BJ (cell line): ENCODE measurements around the gene NFU1. TPM values are rescaled to one million over a fixed set of nuclear protein-coding genes. Genes with fewer than 3 reads are reported as not detected.
A peak's percentile ranks its signal among the peaks of the same experiment; 100 is the strongest.
"Not testable (repeated sequence)": the region's sequence is repeated elsewhere in the genome, so short reads cannot be mapped to it uniquely, and the experiment has no call there.

ENCODE experiments used
- CTCF ChIA-PET: fragments of 350-600 bp; formaldehyde crosslinking; extraction: SDS; loops from one replicate; lab custom pipeline; 2021; ENCODE audit warnings: antibody characterized with exemption, inconsistent platforms; lab: Yijun Ruan, JAX
- POLR2A ChIA-PET: fragments of 300-600 bp; sonication (Branson Sonifier 250); formaldehyde crosslinking; extraction: SDS; loops from one replicate; lab custom pipeline; 2021; ENCODE audit warnings: antibody characterized with exemption; lab: Charles Lee
- DNase-seq: peaks from one replicate; pipeline ENCODE4 v3.0.0-alpha.2; 2011; ENCODE audit warnings: low read depth
- H3K27me3 ChIP-seq: 2 replicates; pipeline ENCODE4 v1.6.0; 2011; ENCODE audit warnings: low read length; ENCODE audit not compliant: control insufficient read depth, insufficient read depth
- H3K36me3 ChIP-seq: 2 replicates; pipeline ENCODE4 v1.5.1; 2011; ENCODE audit warnings: low read length; ENCODE audit not compliant: control insufficient read depth, insufficient read depth
- H3K4me3 ChIP-seq: 2 replicates; pipeline ENCODE4 v1.5.1; 2011; ENCODE audit warnings: low read depth, mild to moderate bottlenecking, control low read depth, low read length
- CTCF ChIP-seq: IDR thresholded peaks from 2 replicates; pipeline ENCODE4 v1.5.1; 2011; ENCODE audit warnings: low read depth, mild to moderate bottlenecking, control low read depth, inconsistent platforms, low read length, moderate library complexity; ENCODE audit not compliant: insufficient read depth
- polyA plus RNA-seq: library from polyadenylated mRNA; depleted of rRNA; stranded (reverse); fragments of >200 nt; gene quantifications from 2 replicates; pipeline ENCODE4 v1.2.3, GENCODE V29; 2011

The NFU1 gene
- polyA plus RNA-seq, 1 experiment, result 13.0 TPM

DNA sequence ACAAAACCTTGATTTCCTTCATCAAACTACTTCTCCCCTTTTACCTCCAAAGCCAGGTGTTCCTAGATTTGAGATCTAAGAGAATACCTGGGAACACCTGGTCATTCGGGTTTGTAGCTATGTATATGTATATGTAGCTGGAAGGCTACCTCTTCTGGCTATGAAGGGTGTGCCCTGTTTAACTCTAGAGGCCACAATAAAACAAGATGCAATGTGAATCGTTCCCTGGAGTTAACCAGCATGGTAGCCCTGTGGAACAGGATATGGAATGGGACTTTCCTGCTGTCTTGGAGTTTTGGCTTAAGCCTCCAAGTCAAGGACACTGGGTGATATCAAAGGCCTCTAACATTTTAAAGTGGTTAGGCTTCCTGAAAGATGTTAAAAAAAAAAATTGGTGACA, 17.7 kb upstream of the NFU1 start:
- Histone ChIP-seq H3K36me3 (no peaks in the 10 kb centered on the region; the same call in 1 of the 2 replicates), H3K4me3 (no peak overlapping the region), H3K27me3 (no peaks in the 10 kb centered on the region)
- DNase-seq, result no peak
- ChIA-PET CTCF (no interaction called here), POLR2A (no interaction called here)
- no peak for TF ChIP-seq CTCF

DNA sequence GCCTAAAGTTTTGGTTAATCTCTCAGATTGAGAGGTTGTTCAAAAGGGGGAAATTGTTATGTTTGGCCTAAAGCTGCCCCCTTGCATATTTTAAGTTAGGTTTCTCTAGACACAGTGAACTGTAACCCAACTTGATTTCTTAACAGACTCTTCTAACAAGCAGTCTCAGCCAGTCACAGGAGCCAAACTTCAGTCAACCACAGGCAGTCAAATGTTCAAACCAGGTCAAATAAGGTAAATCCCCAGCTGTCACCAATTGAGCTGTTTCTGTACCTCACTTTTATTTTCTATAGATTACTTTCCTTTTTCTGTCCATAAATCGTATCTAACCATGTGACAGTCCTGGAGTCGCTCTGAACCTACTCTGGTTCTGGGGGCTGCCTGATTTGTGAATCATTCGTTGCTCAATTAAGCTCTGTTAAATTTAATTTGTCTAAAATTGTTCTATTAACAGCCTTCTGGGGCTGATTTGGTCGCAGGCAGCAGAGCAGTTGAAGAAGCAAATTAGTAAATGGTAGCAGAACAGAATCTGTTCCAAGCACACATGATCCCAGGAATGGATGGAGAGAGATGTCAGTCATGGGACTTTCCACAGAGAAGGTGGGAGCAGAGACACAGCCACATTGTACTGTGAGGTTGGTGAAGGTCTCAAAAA, 16.4 kb upstream of the NFU1 start:
- no peak for TF ChIP-seq CTCF
- Histone ChIP-seq H3K27me3 (no peaks in the 10 kb centered on the region), H3K36me3 (no peaks in the 10 kb centered on the region), H3K4me3 (no peak overlapping the region)
- ChIA-PET POLR2A (no interaction called here), CTCF (interaction anchor here (1.1 to 1.2 kb wide), 2 partner anchors 17 to 23 kb away, joined by 3 read pairs; partner anchors contain the start of gene NFU1)
- no peak for DNase-seq

DNA sequence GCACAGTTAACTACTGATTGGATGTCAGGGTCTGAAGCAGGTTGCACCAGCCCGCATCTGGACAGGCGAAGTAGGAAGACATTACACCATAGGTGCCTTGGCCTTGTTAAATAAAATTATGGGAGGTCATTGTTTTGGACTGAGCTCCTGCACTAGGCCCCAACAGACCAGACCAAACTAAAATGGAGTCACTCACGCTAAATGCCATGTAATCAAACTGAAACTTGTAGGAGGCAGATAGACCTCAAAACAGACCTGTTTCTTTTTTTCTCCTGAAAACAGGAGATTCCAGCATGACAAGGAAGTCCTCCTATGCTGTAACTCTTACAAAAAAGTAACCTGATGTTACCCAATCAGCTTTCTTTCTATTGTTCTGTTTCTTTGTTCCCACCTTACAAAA, 15.5 kb upstream of the NFU1 start:
- ChIA-PET POLR2A (no interaction called here), CTCF (no interaction called here)
- H3K36me3 ChIP-seq, result no peaks in the 10 kb centered on the region
- no peaks in the 10 kb centered on the region for H3K27me3 ChIP-seq
- no peak for TF ChIP-seq CTCF
- H3K4me3 ChIP-seq, result no peak overlapping the region
- no peak for DNase-seq

DNA sequence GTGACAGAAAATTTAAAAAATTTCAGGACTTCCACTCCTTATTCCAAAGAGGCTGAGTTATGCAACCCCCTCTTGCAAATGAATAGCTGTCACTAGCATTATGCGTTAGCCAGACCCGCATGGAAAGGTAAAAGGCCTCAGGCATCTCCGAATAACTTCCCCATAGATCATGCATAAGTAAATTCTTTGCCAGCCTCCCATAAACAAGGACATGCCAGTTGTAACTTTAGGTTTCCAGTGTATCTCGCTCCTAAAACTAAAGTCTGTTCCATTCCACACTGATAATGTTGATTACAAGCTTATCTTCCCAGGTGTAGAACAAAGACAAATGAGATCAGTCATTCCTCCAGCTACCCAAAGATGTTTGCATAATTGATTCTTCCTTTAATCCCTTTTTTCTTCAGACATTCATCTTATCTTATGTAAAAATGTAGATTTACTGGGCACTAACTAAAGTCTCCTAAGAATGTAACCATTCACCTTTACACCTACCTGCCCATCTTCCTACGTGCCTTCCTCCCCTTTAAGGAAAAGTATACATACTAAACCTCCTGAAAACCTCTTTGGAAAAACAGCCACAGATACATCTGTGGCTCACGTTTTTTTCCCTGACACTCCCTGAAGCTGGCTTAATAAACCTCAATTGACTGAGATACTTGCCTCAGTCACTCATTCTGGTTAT, 13.6 kb upstream of the NFU1 start:
- DNase-seq, result no peak
- POLR2A ChIA-PET, result no interaction called here
- Histone ChIP-seq H3K36me3 (no peaks in the 10 kb centered on the region), H3K27me3 (no peaks in the 10 kb centered on the region), H3K4me3 (no peak overlapping the region)
- TF ChIP-seq CTCF, result no peak
- CTCF ChIA-PET, result interaction anchor here (0.8 kb wide), 1 partner anchor 13 kb away, joined by 3 read pairs; the partner anchor contains the start of gene NFU1

DNA sequence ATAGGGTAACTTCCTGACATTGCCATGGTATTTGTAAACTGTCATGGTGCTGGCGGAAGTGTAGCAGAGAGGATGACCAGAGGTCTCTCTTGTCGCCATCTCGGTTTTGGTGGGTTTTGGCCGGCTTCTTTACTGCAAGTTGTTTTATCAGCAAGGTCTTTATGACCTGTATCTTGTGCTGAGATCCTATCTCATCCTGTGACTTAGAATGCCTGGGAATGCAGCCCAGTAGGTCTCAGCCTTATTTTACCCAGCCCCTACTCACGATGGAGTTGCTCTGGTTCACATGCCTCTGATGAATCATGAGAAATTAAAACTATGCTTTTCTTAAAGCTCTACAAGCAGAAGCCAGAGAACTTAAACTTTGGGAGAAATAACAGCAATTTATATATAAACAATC, 12.7 kb upstream of the NFU1 start:
- ChIA-PET CTCF (interaction anchor here (0.8 kb wide), 1 partner anchor 12 kb away, joined by 3 read pairs; the partner anchor contains the start of gene NFU1), POLR2A (no interaction called here)
- TF ChIP-seq CTCF, result no peak
- H3K27me3 ChIP-seq, result no peaks in the 10 kb centered on the region
- H3K36me3 ChIP-seq, result no peaks in the 10 kb centered on the region
- H3K4me3 ChIP-seq, result no peak overlapping the region
- peak; percentile 3 for DNase-seq

- H3K36me3 ChIP-seq, H3K4me3 ChIP-seq, POLR2A ChIA-PET, CTCF ChIA-PET, DNase-seq, H3K27me3 ChIP-seq: not testable (repeated sequence)
Observed at GRCh38 chr2:69443673-69444072, 6.4 kb upstream of the NFU1 start.

GRCh38 chr2:69439499-69439898, 2.3 kb upstream of the NFU1 start:
- POLR2A ChIA-PET, H3K4me3 ChIP-seq, CTCF ChIA-PET, H3K36me3 ChIP-seq, DNase-seq, H3K27me3 ChIP-seq: not testable (repeated sequence)
